Stimulated activated CD4-positive, alpha-beta T cell treated with anti-CD3 and anti-CD28 coated beads, Interleukin-12 subunit alpha, Interleukin-12 subunit beta, amount 100 ng/mL, for 48 hours (primary cell): ENCODE measurements around the gene TRIP10.
"Not testable (repeated sequence)": the region's sequence is repeated elsewhere in the genome, so short reads cannot be mapped to it uniquely, and the experiment has no call there.

Source experiments
- DNase-seq, 3 donors: peaks; one replicate each; pipeline ENCODE4 v3.0.0-alpha.2; 2020; ENCODE audit warnings: low read depth in 2 of 3, low spot score in 1 of 3

Gene TRIP10

GRCh38 chr19:6739390-6739882 is at the start of gene TRIP10:
Gene TRIP10 (plus strand): TSS chr19:6739680. CDS start chr19:6739762, 82 bp downstream.
- peak; percentile 65 to 73 (median 70) for DNase-seq

DNA sequence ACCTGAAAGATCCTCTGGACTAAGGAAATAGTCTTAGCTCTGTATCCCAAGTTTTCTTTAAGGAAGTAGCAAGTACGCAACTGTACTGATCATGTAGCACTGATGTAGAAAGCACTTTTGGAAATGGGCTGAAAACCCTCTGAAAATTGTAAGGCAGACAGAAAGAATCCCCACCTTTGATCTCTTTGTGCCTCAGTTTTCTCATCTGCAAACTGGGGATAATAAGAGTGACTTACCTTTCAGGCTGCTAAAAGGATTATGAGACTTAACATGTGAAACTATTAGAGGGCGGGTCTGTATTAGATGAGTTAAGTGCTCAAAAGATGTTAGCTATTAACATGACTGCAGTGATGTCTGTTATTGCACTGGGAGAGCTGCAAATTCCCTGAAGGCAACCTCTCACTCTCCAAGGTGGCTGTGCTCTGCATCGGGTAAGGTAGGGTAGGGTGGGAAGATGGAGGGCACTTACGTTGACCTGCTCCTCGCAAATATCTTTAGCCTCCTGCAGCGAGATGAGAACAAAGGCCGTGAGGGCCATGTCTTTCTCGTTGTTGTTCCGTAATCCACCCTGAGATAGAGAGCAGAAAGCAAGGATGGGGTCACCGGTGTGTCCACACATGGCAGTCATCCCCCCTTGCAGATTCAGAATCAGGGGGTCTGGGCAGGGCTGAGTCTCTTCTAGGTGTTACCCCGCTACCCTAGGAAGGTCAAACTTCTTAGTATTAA is 49.2 kb upstream of the TRIP10 start:
- DNase-seq: no peak

- DNase-seq: no peak
Observed at GRCh38 chr19:6691342-6691741, 48.1 kb upstream of the TRIP10 start.

- no peak for DNase-seq
Observed at GRCh38 chr19:6692027-6692426, 47.5 kb upstream of the TRIP10 start.

DNA sequence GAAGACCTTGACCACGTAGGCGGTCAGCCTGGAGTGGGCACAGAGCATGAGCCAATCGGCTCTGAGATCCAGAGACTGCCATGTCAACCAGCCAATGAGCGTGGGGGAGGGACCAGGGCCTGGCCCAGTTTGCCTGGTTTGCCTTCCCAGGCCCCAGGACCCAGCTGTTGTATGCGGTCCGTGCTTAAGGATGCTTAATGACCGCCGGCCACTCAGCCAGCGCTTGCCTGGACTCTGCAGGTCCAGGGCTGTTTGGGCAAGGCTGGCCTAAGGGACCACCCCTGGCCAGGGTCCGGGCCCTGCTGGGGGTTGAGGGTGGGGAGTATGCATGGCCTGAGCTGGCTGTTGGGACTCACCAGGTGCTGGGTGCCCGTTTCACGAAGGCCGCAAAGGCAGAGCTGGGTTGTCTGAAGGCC is 46.4 kb upstream of the TRIP10 start:
- no peak for DNase-seq

DNA sequence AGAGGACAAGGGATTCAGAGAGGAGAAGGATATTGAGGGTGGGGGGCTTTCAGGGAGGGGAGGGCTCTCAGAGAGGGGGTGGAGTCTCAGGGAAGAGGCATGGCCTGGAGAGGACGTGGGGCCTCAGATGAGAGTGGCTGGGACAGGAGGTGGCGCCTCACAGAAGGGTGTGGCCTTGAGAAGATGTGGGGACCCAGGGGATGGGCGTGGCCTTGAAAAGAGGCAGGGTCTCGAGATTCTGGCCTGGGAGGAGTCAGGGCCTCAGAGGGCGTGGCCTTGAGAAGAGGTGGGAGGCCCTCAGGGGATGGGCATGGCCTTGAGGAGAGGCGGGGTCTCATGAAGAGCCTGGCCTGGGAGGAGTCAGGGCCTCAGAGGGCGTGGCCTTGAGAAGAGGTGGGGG is 45.8 kb upstream of the TRIP10 start:
- no peak for DNase-seq

GRCh38 chr19:6694147-6694815 is 45.2 kb upstream of the TRIP10 start:
- DNase-seq: no peak

GRCh38 chr19:6696239-6696820 is 43.1 kb upstream of the TRIP10 start:
- DNase-seq: no peak

DNA sequence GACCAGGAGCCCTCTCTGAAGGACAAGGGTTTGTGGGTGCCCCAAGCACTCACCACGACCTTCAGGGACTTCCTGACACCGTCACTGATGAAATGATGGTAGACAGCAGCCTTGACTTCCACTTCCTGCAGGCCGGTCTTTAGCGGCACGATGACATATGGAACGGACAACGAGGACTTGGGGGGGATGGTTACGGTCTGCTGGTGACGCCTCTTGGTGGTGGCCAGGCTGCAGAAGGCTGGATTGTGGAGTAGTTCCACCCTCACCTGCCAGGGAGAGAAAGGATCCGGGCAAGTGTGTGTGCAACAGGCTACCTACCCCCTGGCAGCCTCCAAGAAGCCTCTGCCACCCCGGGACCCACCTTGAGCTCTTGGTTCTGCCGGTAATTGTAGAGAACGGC is 42.2 kb upstream of the TRIP10 start:
- DNase-seq: no peak

DNA sequence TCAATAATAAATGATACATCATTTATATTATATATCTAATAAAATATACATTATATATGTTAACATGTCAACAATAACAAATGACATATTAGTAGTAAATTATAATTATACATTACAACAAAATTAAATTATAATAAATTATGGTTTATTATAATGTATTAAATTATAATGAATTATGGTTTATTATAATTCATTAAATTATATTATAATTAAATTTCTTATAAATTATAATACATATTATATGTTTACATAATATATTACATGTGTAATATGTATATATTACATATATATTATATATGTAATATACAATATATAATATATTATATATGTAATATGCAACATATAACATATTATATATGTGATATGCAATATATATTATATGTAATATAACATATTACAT is 39.5 kb upstream of the TRIP10 start:
- no peak for DNase-seq

DNA sequence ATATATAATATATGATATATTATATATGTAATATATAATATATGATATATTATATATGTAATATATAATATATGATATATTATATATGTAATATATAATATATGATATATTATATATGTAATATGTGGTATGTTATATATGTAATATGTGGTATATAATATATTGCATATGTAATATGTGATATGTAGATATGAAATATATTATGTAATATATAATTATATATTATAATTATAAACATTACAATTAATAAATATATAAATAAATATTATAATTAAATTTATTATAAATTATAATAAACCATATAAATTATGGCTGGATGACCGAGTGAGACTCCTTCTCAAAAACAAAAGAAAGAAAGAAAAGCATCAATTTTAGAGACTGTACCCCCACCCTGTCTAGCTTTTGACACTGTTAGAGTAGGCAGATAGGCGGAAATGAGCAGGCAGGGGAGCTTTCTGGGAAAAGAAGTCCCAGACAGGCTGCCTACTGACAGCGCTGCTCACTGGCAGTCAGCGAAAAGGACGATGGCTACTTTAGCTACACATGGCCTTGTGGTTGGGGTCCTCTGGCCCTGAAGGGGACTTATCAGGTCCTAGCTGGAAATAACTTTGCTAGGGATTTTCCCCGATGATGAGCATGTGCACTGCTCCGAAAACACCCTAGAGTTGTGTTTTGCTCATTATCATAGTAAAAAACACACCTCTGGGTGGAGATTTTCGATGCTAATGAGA is 38.7 kb upstream of the TRIP10 start:
- no peak for DNase-seq

GRCh38 chr19:6705931-6706632 is 33.4 kb upstream of the TRIP10 start:
- DNase-seq: no peak

DNA sequence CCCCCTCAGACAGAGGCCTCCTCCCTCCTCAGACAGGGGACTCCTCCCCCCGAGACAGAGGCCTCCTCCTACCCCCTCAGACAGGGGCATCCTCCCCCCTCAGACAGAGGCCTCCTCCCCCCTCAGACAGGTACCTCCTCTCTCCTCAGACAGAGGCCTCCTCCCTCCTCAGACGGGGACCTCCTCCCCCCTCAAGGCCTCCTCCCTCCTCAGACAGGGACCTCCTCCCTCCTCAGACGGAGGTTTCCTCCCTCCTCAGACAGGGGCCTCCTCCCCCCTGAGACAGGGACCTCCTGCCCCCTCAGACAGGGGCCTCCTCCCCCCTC is 32.9 kb upstream of the TRIP10 start:
- DNase-seq: no peak

GRCh38 chr19:6707011-6707657 is 32.3 kb upstream of the TRIP10 start:
- DNase-seq: no peak

- no peak for DNase-seq
Observed at GRCh38 chr19:6707658-6708018, 31.8 kb upstream of the TRIP10 start.

- no peak for DNase-seq
Observed at GRCh38 chr19:6708346-6708745, 31.1 kb upstream of the TRIP10 start.

DNA sequence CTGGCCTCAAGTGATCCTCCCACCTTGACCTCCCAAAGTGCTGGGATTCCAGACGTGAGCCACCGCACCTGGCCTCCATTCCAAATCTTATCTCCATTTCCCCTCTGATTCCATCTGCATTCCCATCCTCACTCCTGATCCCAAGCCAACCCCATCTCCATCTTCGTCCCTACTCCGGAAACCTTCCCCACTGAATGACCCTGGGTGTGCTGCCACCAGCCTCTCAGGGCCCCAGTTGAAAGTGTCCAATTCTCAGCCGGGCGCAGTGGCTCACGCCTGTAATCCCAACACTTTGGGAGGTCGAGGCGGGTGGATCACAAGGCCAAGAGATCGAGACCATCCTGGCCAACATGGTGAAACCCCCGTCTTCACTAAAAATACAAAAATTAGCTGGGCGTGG is 30.6 kb upstream of the TRIP10 start:
- DNase-seq: not testable (repeated sequence)

GRCh38 chr19:6709549-6709948 is 29.9 kb upstream of the TRIP10 start:
- no peak for DNase-seq

- DNase-seq: no peak
Observed at GRCh38 chr19:6710273-6711077, 29.0 kb upstream of the TRIP10 start.

DNA sequence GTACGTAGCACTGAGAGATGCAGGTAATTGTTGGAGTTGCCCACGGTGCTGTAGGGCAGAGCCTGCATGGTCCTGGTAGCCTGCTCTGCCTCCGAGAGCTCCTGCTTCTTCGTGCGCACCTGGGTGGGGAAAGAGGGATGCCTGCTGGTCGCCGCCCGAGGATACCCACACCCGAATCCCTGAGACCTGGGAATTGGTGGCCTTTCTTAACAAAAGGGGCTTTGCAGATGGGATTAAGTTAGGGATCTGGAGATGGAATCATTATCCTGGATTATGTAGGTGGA is 28.5 kb upstream of the TRIP10 start:
- DNase-seq: no peak
